Non-pigmented ciliary epithelial cell (primary cell): ENCODE measurements around the gene LRFN5.
A peak's percentile ranks its signal among the peaks of the same experiment; 100 is the strongest.
"Not testable (repeated sequence)": the region's sequence is repeated elsewhere in the genome, so short reads cannot be mapped to it uniquely, and the experiment has no call there.

ENCODE experiments used
- DNase-seq: peaks from one replicate; pipeline ENCODE4 v3.0.0-alpha.2; 2010; ENCODE audit warnings: low read depth

LRFN5 gene

DNA sequence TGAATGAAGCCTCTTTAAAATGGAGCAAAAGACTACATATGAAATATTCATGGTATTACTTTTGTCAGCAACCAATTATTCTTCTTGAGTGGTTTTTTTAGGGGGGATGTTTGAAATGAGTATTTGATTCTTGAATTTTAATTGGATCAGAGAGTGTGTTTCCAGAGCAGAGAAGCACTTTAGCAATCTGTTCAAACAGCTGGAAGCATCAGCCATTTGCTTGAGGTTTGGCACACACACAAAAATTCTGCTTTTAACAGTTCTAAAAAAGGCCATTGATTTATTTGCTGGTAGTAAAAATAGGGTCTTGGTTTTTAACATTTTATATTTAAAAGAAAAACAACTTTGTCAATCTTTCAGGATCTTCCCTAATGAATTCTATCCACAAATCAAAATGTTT is 292.7 kb downstream of the LRFN5 start:
- DNase-seq, result no peak

- DNase-seq, result no peak
Measured at GRCh38 chr14:41900644-41901043, 294.0 kb downstream of the LRFN5 start.

GRCh38 chr14:41901089-41901488 is 294.4 kb downstream of the LRFN5 start:
- no peak for DNase-seq

DNA sequence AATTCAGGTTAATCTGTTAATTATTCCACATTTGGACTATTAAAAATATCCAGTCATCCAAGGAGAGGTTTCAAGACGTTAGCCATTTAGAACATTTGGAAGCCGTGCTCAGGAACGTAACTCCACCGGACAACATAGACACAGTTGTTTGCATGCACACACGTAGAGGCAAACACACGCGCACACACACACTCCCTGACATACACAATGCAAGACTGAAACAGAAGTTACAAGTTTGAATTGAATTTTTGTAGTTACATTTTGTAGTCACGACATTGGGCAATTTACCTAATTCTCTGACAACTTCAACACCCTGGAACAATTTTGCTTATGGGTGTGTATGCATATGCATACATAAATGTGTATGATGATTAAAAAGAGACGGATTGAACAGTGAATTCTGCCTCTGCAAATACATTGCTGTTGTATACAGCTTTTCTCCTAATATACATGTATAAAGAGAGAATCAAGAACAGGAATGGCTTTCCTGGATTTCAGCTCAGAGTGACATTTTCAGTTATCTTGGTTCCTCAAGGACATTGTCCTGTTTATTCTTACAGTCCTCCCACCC is 298.8 kb downstream of the LRFN5 start:
- DNase-seq, result no peak

GRCh38 chr14:41911155-41911554 is 304.5 kb downstream of the LRFN5 start:
- not testable (repeated sequence) for DNase-seq

- no peak for DNase-seq
Measured at GRCh38 chr14:41913398-41913797, 306.7 kb downstream of the LRFN5 start.

- no peak for DNase-seq
Measured at GRCh38 chr14:41915732-41916131, 309.1 kb downstream of the LRFN5 start.

- no peak for DNase-seq
Measured at GRCh38 chr14:41916313-41916712, 309.6 kb downstream of the LRFN5 start.

DNA sequence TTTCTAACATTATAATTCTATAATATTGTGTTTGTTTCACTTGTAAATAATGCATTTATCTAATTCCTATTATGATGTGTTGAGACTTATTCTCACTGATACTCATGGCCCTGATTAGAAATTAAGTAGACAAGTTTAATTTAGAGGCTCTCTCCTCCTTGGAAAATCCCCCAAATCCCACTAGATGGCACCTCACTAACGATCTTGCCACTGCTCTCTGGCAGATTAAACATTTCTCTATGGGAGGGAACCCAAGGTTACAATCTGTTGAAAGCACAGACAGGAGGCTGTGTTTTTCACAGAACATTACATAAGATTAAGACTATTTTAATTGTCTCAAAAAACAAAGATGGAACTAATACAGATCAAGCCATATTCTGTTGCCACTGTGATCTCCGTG is 318.7 kb downstream of the LRFN5 start:
- peak; percentile 2 for DNase-seq

GRCh38 chr14:41950428-41951151 is 343.9 kb downstream of the LRFN5 start:
- no peak for DNase-seq
